ENCODE results near the gene TSPAN4. TPM values are rescaled to one million over a fixed set of nuclear protein-coding genes. Genes with fewer than 3 reads are reported as not detected.

Gene TSPAN4
- total and polyA plus RNA-seq, 9 of the 15 experiments (the other 6 are each of a cell fraction or from before 2014, with no cell fraction given) = 0.07 to 31.0 (median 15.7) TPM

GRCh38 chr11:911031-911889 is 68.6 kb downstream of the TSPAN4 start (continued):
- no peak for TF ChIP-seq ELK1 (CRISPR knock-in tag; IDR thresholded peaks at IDR 0.05)
- no peak for TF ChIP-seq KLF10 (CRISPR knock-in tag; IDR thresholded peaks at IDR 0.05)
- no peak for TF ChIP-seq PYGO2 (tag; IDR thresholded peaks at IDR 0.05)
- TF ChIP-seq DEAF1 (CRISPR knock-in tag; IDR thresholded peaks at IDR 0.05) = no peak
- TF ChIP-seq ID3 (CRISPR knock-in tag; IDR thresholded peaks at IDR 0.05) = no peak
- peak; percentile 15; the same call in 1 of the 2 replicates for TF ChIP-seq ID3 (tag; IDR thresholded peaks at IDR 0.05)
- no peak for TF ChIP-seq ZNF695 (CRISPR knock-in tag; IDR thresholded peaks at IDR 0.05)
- no peak for TF ChIP-seq TCF3 (CRISPR knock-in tag; IDR thresholded peaks at IDR 0.05)
- TF ChIP-seq DPF2 (IDR thresholded peaks at IDR 0.05) = no peak
- TF ChIP-seq NBN (IDR thresholded peaks at IDR 0.05; ENCODE audit: low read depth) = no peak
- TF ChIP-seq SMARCE1 (IDR thresholded peaks at IDR 0.05) = 0 out of 2 replicates have a peak, but pooled peaks have one; percentile 32
- no peak for TF ChIP-seq POU5F1 (IDR thresholded peaks at IDR 0.05; ENCODE audit: borderline replicate concordance, low read depth, low read length, partially characterized antibody)
- TF ChIP-seq RUNX1 (IDR thresholded peaks at IDR 0.05; ENCODE audit: low read depth) = no peak
- no peak for TF ChIP-seq ZNF696 (CRISPR knock-in tag; conservative IDR thresholded peaks at IDR 0.05)
- 0 out of 2 replicates have a peak, but pooled peaks have one; percentile 48 for TF ChIP-seq ATF6 (CRISPR knock-in tag; IDR thresholded peaks at IDR 0.05)
- no peak for TF ChIP-seq MCM2 (IDR thresholded peaks at IDR 0.05; ENCODE audit: low read depth)
- no peak for TF ChIP-seq NUFIP1 (IDR thresholded peaks at IDR 0.05; ENCODE audit: partially characterized antibody)
- no peak for TF ChIP-seq PCBP1 (IDR thresholded peaks at IDR 0.05; ENCODE audit: low read depth, low read length, poor library complexity, severe bottlenecking)
- TF ChIP-seq ZNF589 (CRISPR knock-in tag; IDR thresholded peaks at IDR 0.05; ENCODE audit: low read depth) = no peak
- TF ChIP-seq DMBX1 (CRISPR knock-in tag; IDR thresholded peaks at IDR 0.05; ENCODE audit: borderline replicate concordance) = no peak
- TF ChIP-seq ATF1 (CRISPR knock-in tag; IDR thresholded peaks at IDR 0.05) = no peak
- no peak for TF ChIP-seq ATF1 (tag; IDR thresholded peaks at IDR 0.05)
- TF ChIP-seq RBM14 (IDR thresholded peaks at IDR 0.05; ENCODE audit: borderline replicate concordance, insufficient read depth, low read depth, low read length) = no peak
- TF ChIP-seq ZNF174 (CRISPR knock-in tag; IDR thresholded peaks at IDR 0.05) = no peak
- no peak for TF ChIP-seq ZNF274 (IDR thresholded peaks at IDR 0.05; ENCODE audit: borderline replicate concordance, low read depth, low read length)

Measured in K562 (cell line).